Measurements from ENCODE around the gene DHRS7C. TPM values are rescaled to one million over a fixed set of nuclear protein-coding genes. Genes with fewer than 3 reads are reported as not detected.

DHRS7C gene
- total and polyA plus RNA-seq, 2 of the 13 experiments (the other 11 are each of a cell fraction or from before 2014, with no cell fraction given), result not detected

GRCh38 chr17:9790316-9790715, 1.1 kb downstream of the DHRS7C start:
- no TSS peak for BruUV-seq (replicated peaks)
- intact Hi-C loops (cut with micrococcal nuclease; ENCODE audit: unreplicated experiment), result no loop called here
- H3K36me3 ChIP-seq (replicated peaks in 1 of 2; ENCODE audit: control insufficient read depth in 1 of 2, insufficient read depth in 2 of 2, low read length in 2 of 2), result no peaks in the 10 kb centered on the region
- in situ Hi-C loops (cut with HindIII; ENCODE audit: extremely low pct_ligation_motif_present, low pct_unique_long_range_greater_than_20kb), result no loop called here
- H3K9me3 ChIP-seq (ENCODE audit: low read length), result no peaks in the 10 kb centered on the region
- no peaks in the 10 kb centered on the region for H4K20me1 ChIP-seq (ENCODE audit: insufficient read depth, low read length)
- WGBS (ENCODE audit: low lambda C conversion rate), result 1% methylated on average over 4 of the region's 4 CpGs
- POLR2A ChIA-PET, result no interaction called here
- CTCF ChIA-PET (ENCODE audit: low intra/inter-chr PET ratio, low total read pairs), result no interaction called here
- peaks cover 3 to 38% of the 10 kb centered on the region in 2 experiments for H3K27me3 ChIP-seq (ENCODE audit: control insufficient read depth in 1 of 2, insufficient read depth in 2 of 2, low read length in 2 of 2)
- TF ChIP-seq ZNF138 (CRISPR knock-in tag; IDR thresholded peaks at IDR 0.05; ENCODE audit: low read depth) (no peak), CEBPB (IDR thresholded peaks at IDR 0.05; ENCODE audit: borderline replicate concordance, low read depth, low read length) (peak; percentile 65; the same call in 1 of the 2 replicates), ZMYM2 (CRISPR knock-in tag; IDR thresholded peaks at IDR 0.05) (no peak), TBL1XR1 (IDR thresholded peaks at IDR 0.05; ENCODE audit: borderline replicate concordance, low read length, partially characterized antibody) (no peak)
- ATAC-seq (no peak), FAIRE-seq (no peak), DNase-seq (ENCODE audit: low spot score) (no peak)
- no peak overlapping the region for H3K27ac ChIP-seq (ENCODE audit: extremely low read length, insufficient read depth, low read length)
- no peak overlapping the region for H3K4me3 ChIP-seq (replicated peaks in 1 of 3; ENCODE audit: insufficient read depth in 1 of 3, low read depth in 2 of 3, low read length in 3 of 3)
- H2AFZ ChIP-seq (ENCODE audit: low read length), result no peak overlapping the region
- no peak overlapping the region for H3K4me2 ChIP-seq (ENCODE audit: low read depth, low read length)
- H3K4me1 ChIP-seq (ENCODE audit: insufficient read depth, low read length), result no peaks in the 10 kb centered on the region
- no peak overlapping the region for H3K9ac ChIP-seq (ENCODE audit: insufficient read depth, low read depth, low read length)
- no peaks in the 10 kb centered on the region for H3K79me2 ChIP-seq (ENCODE audit: insufficient read depth, low read length)

GRCh38 chr17:9788601-9789000, 2.8 kb downstream of the DHRS7C start:
- no peak overlapping the region for H2AFZ ChIP-seq (ENCODE audit: low read length)

More at GRCh38 chr17:9788601-9789000, 2.8 kb downstream of the DHRS7C start:
- peaks cover 3 to 42% of the 10 kb centered on the region in 2 experiments for H3K27me3 ChIP-seq (ENCODE audit: control insufficient read depth in 1 of 2, insufficient read depth in 2 of 2, low read length in 2 of 2)
- no peaks in the 10 kb centered on the region for H3K4me1 ChIP-seq (ENCODE audit: insufficient read depth, low read length)
- intact Hi-C loops (cut with micrococcal nuclease; ENCODE audit: unreplicated experiment), result no loop called here
- 25% methylated on average over 6 of the region's 8 CpGs for WGBS (ENCODE audit: low lambda C conversion rate)
- no peak overlapping the region for H3K4me2 ChIP-seq (ENCODE audit: low read depth, low read length)
- no peaks in the 10 kb centered on the region for H4K20me1 ChIP-seq (ENCODE audit: insufficient read depth, low read length)
- BruUV-seq (replicated peaks), result no TSS peak
- H3K36me3 ChIP-seq (replicated peaks in 1 of 2; ENCODE audit: control insufficient read depth in 1 of 2, insufficient read depth in 2 of 2, low read length in 2 of 2), result no peaks in the 10 kb centered on the region
- no peaks in the 10 kb centered on the region for H3K79me2 ChIP-seq (ENCODE audit: insufficient read depth, low read length)
- no peak overlapping the region for H3K9ac ChIP-seq (ENCODE audit: insufficient read depth, low read depth, low read length)
- DNase-seq (ENCODE audit: low spot score) (no peak), ATAC-seq (no peak), FAIRE-seq (no peak)
- TF ChIP-seq IRF1 (CRISPR knock-in tag; IDR thresholded peaks at IDR 0.05; ENCODE audit: low read depth) (no peak), THAP9 (CRISPR knock-in tag; IDR thresholded peaks at IDR 0.05; ENCODE audit: borderline replicate concordance) (no peak), ZBTB42 (CRISPR knock-in tag; IDR thresholded peaks at IDR 0.05) (no peak), RBM39 (IDR thresholded peaks at IDR 0.05; ENCODE audit: low read depth, low read length, poor library complexity, severe bottlenecking) (no peak), AHDC1 (CRISPR knock-in tag; IDR thresholded peaks at IDR 0.05; ENCODE audit: borderline replicate concordance) (no peak)
- H3K9me3 ChIP-seq (ENCODE audit: low read length), result no peaks in the 10 kb centered on the region
- ChIA-PET CTCF (ENCODE audit: low intra/inter-chr PET ratio, low total read pairs) (no interaction called here), POLR2A (no interaction called here)
- no peak overlapping the region for H3K27ac ChIP-seq (ENCODE audit: extremely low read length, insufficient read depth, low read length)
- in situ Hi-C loops (cut with HindIII; ENCODE audit: extremely low pct_ligation_motif_present, low pct_unique_long_range_greater_than_20kb), result no loop called here
- no peak overlapping the region for H3K4me3 ChIP-seq (replicated peaks in 1 of 3; ENCODE audit: insufficient read depth in 1 of 3, low read depth in 2 of 3, low read length in 3 of 3)
